ENCODE results near the gene MED25.

The MED25 gene

GRCh38 chr19:49830766-49831165 lies 12.7 kb downstream of the MED25 start:
- Histone ChIP-seq H3K4me1 (ENCODE audit: control insufficient read depth in 1 of 2, insufficient read depth in 1 of 2, low read depth in 1 of 2, low read length in 1 of 2) (peaks cover 29 to 31% of the 10 kb centered on the region in 2 experiments), H3K27ac (peak overlapping the region; percentile 85), H3K4me3 (ENCODE audit: low read depth in 1 of 2, low read length in 1 of 2) (no peak overlapping the region), H3K36me3 (peaks cover 94% of the 10 kb centered on the region), H3K9me3 (no peaks in the 10 kb centered on the region), H3K27me3 (no peaks in the 10 kb centered on the region)
- no peak for TF ChIP-seq CTCF (IDR thresholded peaks at IDR 0.05)

GRCh38 chr19:49831592-49831991 lies 13.5 kb downstream of the MED25 start:
- H3K4me1 ChIP-seq (ENCODE audit: control insufficient read depth in 1 of 2, insufficient read depth in 1 of 2, low read depth in 1 of 2, low read length in 1 of 2) = peaks cover 29 to 31% of the 10 kb centered on the region in 2 experiments
- TF ChIP-seq CTCF (IDR thresholded peaks at IDR 0.05) = no peak
- H3K4me3 ChIP-seq (ENCODE audit: low read depth in 1 of 2, low read length in 1 of 2) = peak overlapping the region in 1 of 2 experiments; percentile 53
- H3K36me3 ChIP-seq = peaks cover 98% of the 10 kb centered on the region
- no peaks in the 10 kb centered on the region for H3K27me3 ChIP-seq
- H3K9me3 ChIP-seq = no peaks in the 10 kb centered on the region
- peak overlapping the region; percentile 85 for H3K27ac ChIP-seq

- Histone ChIP-seq H3K36me3 (peaks cover 98% of the 10 kb centered on the region), H3K9me3 (no peaks in the 10 kb centered on the region), H3K27ac (peak overlapping the region; percentile 85)
These were observed 14.5 kb downstream of the MED25 start for GRCh38 chr19:49832556-49832955.

GRCh38 chr19:49833599-49833998 lies 15.5 kb downstream of the MED25 start:
- H3K9me3 ChIP-seq = no peaks in the 10 kb centered on the region
- no peak for TF ChIP-seq CTCF (IDR thresholded peaks at IDR 0.05)
- no peaks in the 10 kb centered on the region for H3K27me3 ChIP-seq
- H3K36me3 ChIP-seq = peaks cover 99% of the 10 kb centered on the region
- no peak overlapping the region for H3K4me3 ChIP-seq (ENCODE audit: low read depth in 1 of 2, low read length in 1 of 2)
- H3K27ac ChIP-seq = peak overlapping the region; percentile 85
- H3K4me1 ChIP-seq (ENCODE audit: control insufficient read depth in 1 of 2, insufficient read depth in 1 of 2, low read depth in 1 of 2, low read length in 1 of 2) = peaks cover 29 to 31% of the 10 kb centered on the region in 2 experiments

More at GRCh38 chr19:49832556-49832955, 14.5 kb downstream of the MED25 start:
- H3K4me1 ChIP-seq (ENCODE audit: control insufficient read depth in 1 of 2, insufficient read depth in 1 of 2, low read depth in 1 of 2, low read length in 1 of 2) = peaks cover 29 to 31% of the 10 kb centered on the region in 2 experiments
- no peaks in the 10 kb centered on the region for H3K27me3 ChIP-seq
- no peak for TF ChIP-seq CTCF (IDR thresholded peaks at IDR 0.05)
- H3K4me3 ChIP-seq (ENCODE audit: low read depth in 1 of 2, low read length in 1 of 2) = peak overlapping the region; percentile 0 to 53

GRCh38 chr19:49835562-49835961 lies 17.5 kb downstream of the MED25 start:
- Histone ChIP-seq H3K36me3 (peaks cover 99% of the 10 kb centered on the region), H3K9me3 (no peaks in the 10 kb centered on the region), H3K4me3 (ENCODE audit: low read depth in 1 of 2, low read length in 1 of 2) (no peak overlapping the region), H3K27me3 (no peaks in the 10 kb centered on the region), H3K27ac (no peak overlapping the region), H3K4me1 (ENCODE audit: control insufficient read depth in 1 of 2, insufficient read depth in 1 of 2, low read depth in 1 of 2, low read length in 1 of 2) (peaks cover 28 to 29% of the 10 kb centered on the region in 2 experiments)
- no peak for TF ChIP-seq CTCF (IDR thresholded peaks at IDR 0.05)
